Measurements from ENCODE around the gene SIM1. TPM values are rescaled to one million over a fixed set of nuclear protein-coding genes. Genes with fewer than 3 reads are reported as not detected.

The SIM1 gene
- total RNA-seq, 1 donor from 2014 or later = not detected

DNA sequence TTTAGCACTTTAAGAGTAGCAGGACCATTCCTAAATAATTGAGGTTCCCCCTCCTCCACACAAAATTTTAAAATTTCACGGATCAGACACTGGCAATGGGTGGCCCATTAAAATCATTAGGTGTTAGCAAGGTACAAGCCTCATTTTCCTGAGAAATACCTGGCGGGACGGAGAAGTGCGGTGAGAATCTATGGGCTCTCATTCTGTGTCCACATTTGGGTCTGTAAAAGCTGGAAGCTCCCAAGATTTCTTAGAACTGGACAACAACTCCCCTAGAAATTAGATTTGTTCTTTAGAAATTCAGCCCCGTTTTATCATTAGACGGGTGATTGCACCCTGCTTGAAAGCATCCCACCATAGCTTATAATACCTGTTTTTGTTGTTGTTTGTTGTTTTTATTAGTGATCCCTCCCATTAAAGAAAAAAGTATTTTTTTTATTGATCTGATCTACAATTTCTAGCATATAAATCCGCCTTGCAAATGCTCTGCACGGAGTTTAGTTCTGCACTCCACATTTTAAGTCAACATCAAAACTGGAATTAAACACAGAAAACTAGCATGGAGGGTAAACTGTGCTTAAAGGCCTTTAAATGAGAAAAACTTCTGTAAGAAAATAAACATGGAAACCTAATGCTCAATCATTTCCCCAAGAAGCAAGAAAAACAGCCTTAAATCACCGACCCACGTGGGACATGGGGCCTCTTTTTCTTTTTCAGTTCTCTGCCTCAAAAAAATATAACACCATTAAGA is 5.7 kb downstream of the SIM1 start:
- no peak for DNase-seq (ENCODE audit: low spot score)
- no peak for ATAC-seq

GRCh38 chr6:100457311-100457990 is 7.3 kb downstream of the SIM1 start:
- DNase-seq (ENCODE audit: low spot score) = no peak
- no peak for ATAC-seq

GRCh38 chr6:100456908-100457235 is 7.8 kb downstream of the SIM1 start:
- ATAC-seq = no peak

GRCh38 chr6:100456141-100456907 is 8.4 kb downstream of the SIM1 start:
- no peak for ATAC-seq
- DNase-seq (ENCODE audit: low spot score) = no peak

More at GRCh38 chr6:100456908-100457235, 7.8 kb downstream of the SIM1 start:
- DNase-seq (ENCODE audit: low spot score) = no peak

DNA sequence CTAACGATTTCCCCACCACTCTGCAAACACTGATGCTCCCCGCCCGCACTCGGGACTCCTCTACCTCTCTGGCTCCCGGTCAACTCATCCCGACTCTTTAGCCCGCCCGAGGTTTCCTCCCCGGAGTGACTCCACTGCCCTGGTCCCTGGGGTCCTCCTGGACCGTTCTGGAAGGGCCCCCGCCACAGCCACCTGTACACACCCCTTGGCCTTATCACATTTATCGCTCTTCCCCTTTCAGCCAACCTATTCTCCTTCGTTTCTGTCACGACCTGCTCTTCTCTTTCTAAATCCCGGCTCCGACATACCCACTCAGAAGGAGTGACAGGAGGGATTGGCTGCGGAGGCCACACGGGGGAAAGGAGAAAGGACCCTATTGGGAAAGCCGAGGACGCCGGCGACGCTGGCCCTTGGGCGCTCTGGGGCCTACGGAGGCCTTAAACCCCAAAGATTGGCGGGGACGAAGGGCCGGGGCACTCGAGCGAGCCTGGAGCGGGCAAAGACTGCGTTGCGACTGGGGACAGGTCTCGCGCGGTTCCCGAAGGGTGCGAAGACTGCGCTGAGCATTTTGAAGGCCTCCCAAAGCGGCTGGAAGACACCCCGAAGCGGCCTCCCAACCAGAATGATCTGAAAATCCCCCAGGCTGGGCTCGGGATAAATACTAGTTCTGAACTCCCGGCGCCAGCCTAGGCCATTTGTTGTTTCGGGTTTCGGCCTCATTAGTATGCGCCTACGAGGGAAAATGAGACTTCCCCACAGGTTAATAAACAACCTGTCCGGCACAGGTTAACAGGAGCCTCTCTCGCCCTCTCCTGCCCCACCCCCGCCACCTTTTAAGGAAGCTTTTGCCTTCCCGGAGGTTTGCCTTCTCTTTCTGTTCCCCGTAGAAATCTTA is 9.2 kb downstream of the SIM1 start:
- ATAC-seq (peak; percentile 73), DNase-seq (ENCODE audit: low spot score) (no peak)

- ATAC-seq (no peak), DNase-seq (ENCODE audit: low spot score) (no peak)
Observed at GRCh38 chr6:100454551-100455229, 10.0 kb downstream of the SIM1 start.

DNA sequence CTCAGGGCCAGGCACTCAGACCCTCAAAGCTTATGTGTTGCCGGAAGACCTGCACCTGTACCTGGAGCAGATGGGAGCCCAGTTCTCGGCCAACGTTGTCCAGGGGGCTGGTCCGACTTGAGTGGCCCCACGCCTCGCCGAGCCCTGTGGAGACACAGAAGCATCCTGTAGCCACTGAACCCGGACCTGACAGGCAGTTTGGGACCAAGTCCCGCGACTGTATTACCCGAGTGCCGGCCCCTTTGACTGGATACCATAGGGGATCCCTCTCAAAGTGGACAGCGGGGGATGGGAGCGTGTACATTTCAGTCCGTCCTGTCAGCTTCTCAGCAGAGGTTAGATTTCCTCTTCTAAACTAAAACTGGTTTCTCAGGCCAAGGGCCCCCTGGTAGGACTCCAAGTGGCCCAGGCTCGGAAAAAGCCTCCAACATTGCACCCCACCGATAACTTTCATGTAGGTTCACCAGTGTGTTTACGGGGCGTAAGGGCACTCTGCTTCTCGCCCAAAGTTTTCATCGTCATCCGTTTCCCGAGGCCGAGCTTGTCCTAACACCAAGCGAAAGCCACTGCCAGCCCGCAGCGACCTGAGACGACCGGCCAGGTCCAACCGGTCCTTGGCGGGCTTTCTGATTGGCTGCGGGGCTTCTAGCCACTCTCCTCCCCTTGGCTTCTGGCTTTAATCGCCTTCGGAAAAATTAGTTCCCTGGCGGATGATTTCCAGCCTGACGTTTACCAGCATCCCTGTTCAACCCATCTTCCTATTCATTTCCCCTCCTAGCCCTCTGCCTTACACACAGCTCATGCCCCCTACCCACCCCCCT is 10.8 kb downstream of the SIM1 start:
- DNase-seq (ENCODE audit: low spot score) (no peak), ATAC-seq (peak; percentile 57)

- DNase-seq (ENCODE audit: low spot score) (no peak), ATAC-seq (no peak)
Observed at GRCh38 chr6:100452998-100453397, 11.7 kb downstream of the SIM1 start.

DNA sequence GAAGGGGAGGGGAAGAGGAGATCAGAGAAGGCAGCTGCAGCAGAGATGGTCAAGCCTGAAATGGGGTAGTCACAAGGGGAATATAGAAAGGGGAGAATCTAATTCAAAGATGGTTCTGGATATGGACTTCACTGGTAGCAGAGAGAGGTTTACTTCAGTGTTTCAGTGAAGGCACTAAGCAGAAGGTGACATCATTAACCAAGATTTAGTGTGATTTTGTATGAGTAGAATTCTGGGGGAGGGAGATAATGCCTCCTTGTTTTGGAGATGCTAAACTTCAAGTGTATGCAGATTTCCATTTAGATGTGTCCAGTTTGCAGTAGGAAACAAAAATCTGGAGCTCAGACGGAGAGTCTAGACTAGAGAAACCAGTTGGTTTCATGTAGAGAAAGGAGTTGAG is 13.1 kb downstream of the SIM1 start:
- ATAC-seq (no peak), DNase-seq (ENCODE audit: low spot score) (no peak)

DNA sequence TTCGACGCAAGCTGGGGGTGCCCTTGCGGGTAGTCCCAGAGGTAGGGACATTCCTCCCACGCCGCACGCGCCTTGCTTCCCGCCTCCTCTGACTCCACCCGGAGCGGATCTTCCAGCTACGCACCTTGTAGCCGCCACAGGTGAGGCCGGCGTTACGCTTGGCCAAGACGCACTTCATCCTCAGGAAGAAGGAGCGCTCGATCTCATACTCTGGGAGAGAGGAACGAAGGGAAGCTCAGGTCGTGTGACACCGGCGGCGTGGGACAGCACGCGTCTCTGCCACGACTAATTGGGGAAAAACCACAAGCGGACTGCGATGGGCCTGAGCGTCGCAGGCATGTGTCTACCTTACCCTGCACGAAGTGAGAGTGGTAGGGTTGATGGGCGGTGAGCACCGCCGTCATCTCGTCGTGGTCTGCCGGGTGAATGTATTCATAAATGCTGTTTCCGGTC is 15.5 kb downstream of the SIM1 start:
- DNase-seq (ENCODE audit: low spot score) = no peak
- no peak for ATAC-seq

DNA sequence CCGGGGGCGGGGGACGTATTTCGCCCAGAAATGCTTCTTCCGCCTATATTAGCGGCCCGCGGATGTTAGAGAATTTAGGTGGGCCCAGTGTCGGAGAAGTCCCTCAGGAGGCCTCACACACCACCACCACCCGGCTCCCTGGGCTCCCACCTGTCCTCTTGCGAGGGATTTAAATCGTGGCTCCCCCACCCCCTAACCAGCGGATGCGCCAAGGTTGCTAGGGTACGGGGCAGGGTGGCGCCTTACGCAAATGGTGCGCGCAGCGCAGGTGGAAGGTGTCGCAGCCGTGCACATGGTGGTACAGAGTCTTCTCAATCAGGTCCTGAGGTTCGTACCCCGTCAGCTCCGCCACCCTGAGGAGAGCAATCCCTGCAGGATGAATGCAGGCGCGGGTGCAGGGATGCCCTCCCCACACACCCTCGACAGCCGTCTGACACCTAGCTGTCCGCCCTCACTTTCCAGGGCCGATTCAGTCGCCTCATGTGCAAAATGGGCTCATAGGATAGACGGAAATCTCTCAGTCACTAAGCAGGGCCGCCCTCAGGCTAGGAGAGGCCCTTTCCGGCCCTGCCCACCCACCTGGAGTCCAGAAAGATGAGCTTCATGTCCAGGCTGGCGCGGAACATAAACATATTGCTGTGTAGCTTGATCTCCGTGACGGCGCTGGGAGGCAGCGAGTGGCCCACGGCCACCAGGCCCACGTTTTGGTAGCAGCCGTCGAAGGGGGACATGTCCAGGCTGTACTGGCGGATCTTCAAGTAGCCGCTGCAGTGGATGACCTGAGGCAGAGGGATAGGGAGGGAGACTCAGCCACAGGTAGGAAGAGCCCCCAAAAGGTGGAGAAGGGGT is 16.6 kb downstream of the SIM1 start:
- DNase-seq (ENCODE audit: low spot score) = no peak
- no peak for ATAC-seq

DNA sequence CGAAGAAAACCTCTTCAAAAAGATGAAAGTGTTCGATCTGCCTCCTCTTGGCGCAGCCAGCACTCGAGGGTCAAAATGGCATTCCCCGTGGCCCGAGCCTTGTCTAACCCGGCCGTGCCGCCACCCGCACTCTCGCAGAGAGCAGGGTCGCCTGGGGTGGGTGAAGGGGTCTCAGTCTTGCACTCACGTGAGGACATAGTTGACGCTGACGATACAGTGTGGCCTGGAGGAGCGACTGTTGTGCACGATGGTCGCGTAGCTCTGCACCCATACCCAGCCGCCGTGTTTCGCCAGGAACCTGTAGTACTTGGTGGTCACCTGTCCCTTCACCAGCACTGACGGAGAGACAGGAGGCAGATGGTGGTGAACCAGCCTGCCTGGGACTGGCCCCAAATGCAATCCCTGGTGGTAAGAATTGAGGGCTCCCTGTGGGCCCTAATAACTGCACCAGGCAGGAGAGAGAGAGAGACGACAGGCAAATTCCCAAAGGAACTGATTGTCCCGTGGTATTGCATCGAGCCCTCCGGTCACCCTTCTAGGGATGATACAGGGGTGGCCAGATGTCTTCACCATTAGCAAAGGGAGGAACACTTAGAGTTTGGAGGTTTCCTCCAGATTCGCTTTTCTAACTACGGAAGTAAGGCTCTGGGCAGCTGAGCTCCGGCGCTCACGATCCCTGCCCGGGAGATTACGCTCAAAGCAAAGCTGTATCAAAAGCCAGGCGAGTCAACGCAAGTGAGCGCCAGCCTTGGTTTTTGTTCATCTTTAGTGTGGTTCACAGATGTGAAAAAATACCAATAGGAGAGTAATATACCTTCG is 17.4 kb downstream of the SIM1 start:
- no peak for DNase-seq (ENCODE audit: low spot score)
- no peak for ATAC-seq

DNA sequence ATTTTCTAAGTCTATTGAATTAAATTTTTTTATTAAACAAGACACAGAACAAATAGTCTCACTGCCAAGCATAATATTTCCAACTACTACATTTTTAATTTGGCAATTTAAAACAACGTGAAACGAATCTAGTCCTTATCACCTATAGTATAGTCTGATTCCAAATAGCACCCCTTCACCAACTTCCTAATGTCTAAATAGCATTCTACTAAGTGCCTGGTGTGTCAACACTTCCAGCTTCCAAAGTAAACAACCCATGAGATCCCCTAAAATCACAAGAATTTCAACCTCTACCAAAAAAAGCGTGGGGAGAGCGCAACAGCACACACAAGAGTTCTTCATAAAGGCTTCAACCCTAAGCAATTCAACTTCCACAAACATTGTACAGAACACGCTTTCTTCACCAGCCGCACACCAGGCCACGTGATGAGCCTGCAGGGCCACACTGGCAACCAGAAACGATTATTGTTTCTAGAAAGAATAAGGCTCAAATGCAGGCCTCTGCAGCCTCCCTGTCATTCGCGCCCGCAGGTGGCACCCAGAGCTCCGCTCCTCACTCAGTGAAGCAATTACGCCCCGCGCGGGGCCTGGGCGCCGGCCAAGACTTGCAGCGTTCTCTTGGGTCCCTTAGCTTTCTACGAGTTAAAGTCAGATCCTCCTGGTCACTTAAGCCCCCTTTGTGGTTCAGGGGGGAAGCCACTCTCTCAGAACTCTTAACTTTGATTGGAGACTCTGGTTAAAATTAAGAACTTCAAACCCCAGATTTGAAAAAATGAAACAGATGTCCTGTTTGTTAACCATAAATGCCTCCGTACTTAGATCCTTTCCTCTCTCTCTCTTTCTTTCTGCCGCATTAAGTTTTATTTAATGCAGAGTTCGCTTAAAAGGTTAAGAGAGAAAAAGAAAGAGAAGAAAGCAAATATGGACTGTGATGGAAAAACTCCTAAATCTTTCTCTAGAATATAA is 18.3 kb downstream of the SIM1 start:
- DNase-seq (ENCODE audit: low spot score) = no peak
- peak; percentile 22 for ATAC-seq

GRCh38 chr6:100445512-100445911 is 19.2 kb downstream of the SIM1 start:
- no peak for DNase-seq (ENCODE audit: low spot score)
- ATAC-seq = no peak

DNA sequence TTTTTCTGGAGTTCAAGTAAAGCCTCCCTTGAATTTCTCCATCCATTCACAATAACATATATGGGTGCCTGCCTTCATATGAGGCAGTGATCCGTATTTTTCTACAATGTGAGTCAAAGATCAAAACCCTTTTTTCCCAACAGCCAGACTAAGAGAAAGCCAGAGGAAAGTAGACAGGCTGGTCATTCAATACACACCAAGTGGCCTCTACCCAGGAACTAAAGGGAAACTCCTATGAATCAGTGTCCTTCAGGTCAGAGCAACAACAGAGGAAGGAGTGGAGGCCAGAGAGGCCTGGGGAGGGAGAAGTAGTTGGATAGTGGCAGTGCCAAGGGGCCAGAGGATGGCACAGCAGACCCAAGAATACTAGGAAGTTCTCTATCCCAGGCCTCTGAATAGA is 23.8 kb downstream of the SIM1 start:
- DNase-seq (ENCODE audit: low spot score) (no peak), ATAC-seq (no peak)

GRCh38 chr6:100435299-100435698 is 29.4 kb downstream of the SIM1 start:
- ATAC-seq (no peak), DNase-seq (ENCODE audit: low spot score) (no peak)
